Gastrocnemius medialis (tissue), 4 donors: ENCODE results near the gene TTC28. TPM values are rescaled to one million over a fixed set of nuclear protein-coding genes. Genes with fewer than 3 reads are reported as not detected.

Experiments used
- ATAC-seq, 2 donors: fragments of 150-250 bp; one replicate each; pipeline ENCODE4 v1.9.1; 2016
- DNase-seq, 2 donors: peaks; one replicate each; pipeline ENCODE4 v3.0.0-alpha.2; 2019
- H3K27ac ChIP-seq, 4 donors: fragments of 200-600 bp; sonication (generic); 1 replicate in 1 of 4; 2 replicates in 3 of 4; pipeline ENCODE4 v1.5.1; 2016 to 2018; ENCODE audit warnings: mild to moderate bottlenecking in 2 of 4, moderate library complexity in 1 of 4
- H3K27me3 ChIP-seq, 3 donors: fragments of 200-600 bp; sonication (generic) in 2 of 3; 1 replicate in 1 of 3; 2 replicates in 2 of 3; pipeline versions ENCODE4 v1.5.1 to v1.6.0; 2016 to 2019; ENCODE audit warnings: mild to moderate bottlenecking in 1 of 3, moderate library complexity in 1 of 3
- H3K36me3 ChIP-seq, 2 donors: fragments of 200-600 bp; sonication (generic) in 1 of 2; one replicate each; pipeline ENCODE4 v1.5.1; 2017 to 2018
- H3K4me1 ChIP-seq, 2 donors: fragments of 200-600 bp; sonication (generic) in 1 of 2; one replicate each; pipeline ENCODE4 v1.5.1; 2016 to 2017; ENCODE audit warnings: mild to moderate bottlenecking in 2 of 2
- H3K4me3 ChIP-seq, 4 donors: fragments of 200-600 bp; sonication (generic) in 3 of 4; 1 replicate in 1 of 4; 2 replicates in 3 of 4; pipeline ENCODE4 v1.5.1; 2016 to 2019; ENCODE audit warnings: mild to moderate bottlenecking in 2 of 4
- H3K9me3 ChIP-seq, 3 donors: fragments of 200-600 bp; sonication (generic) in 2 of 3; 1 replicate in 1 of 3; 2 replicates in 2 of 3; pipeline ENCODE4 v1.5.1; 2016 to 2019
- CTCF ChIP-seq, 5 experiments: fragments of 450-650 bp in 3 of 5; fragments of 200-600 bp in 2 of 5; sonication (generic) in 2 of 5; IDR thresholded peaks in 4 of 5; conservative IDR thresholded peaks in 1 of 5; 1 replicate in 4 of 5; 2 replicates in 1 of 5; pipeline ENCODE4 v1.5.1; 2016 to 2019; ENCODE audit warnings: antibody characterized with exemption in 5 of 5, mild to moderate bottlenecking in 3 of 5, moderate library complexity in 3 of 5
- POLR2A ChIP-seq, 2 donors: fragments of 450-650 bp; IDR thresholded peaks; one replicate each; pipeline ENCODE4 v1.6.1; 2017; ENCODE audit warnings: antibody characterized with exemption in 2 of 2, mild to moderate bottlenecking in 2 of 2, moderate library complexity in 2 of 2
- in situ Hi-C, 4 donors: fragments of 200-750 bp; cut with MboI; loops; one replicate each; pipeline versions ENCODE4 v1.15.0 to v1.8.0; 2017; ENCODE audit warnings: low sequenced_read_pairs in 4 of 4
- intact Hi-C: fragments of 100-400 bp; cut with DNase I; formaldehyde crosslinking; loops from one replicate; pipeline ENCODE4 v1.15.1; 2023; ENCODE audit warnings: low total_unique reads
- total RNA-seq, 4 donors: library from RNA; depleted of rRNA; stranded (reverse); fragments of >200 nt; gene quantifications; one replicate each; pipeline versions ENCODE4 v1.1.0 to v1.2.3, GENCODE V29; 2016

Gene TTC28
- total RNA-seq, 4 donors from 2014 or later, result 6.3 to 18.1 (median 8.4) TPM

DNA sequence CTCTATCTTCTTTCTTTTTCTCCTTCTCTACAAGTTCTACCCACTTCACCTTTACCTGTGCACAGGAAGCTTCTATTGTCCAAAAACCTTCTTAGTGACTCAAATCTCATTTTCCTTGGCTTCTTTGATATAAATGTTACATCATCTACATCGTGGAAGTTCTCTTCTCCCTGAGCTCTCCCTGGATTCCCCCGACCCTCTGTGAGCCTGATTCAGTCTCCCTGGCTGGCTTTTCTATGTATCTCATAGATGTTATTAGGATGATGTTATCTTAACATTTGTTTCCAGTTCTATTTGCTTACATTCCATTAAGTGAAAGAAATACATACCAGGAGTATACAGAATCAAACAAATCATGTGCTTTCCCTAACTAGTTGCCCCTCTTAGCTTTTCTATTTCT lies 524.8 kb downstream of the TTC28 start:
- Histone ChIP-seq H3K27me3 (no peaks in the 10 kb centered on the region), H3K36me3 (no peaks in the 10 kb centered on the region), H3K27ac (no peak overlapping the region), H3K9me3 (no peaks in the 10 kb centered on the region), H3K4me3 (no peak overlapping the region), H3K4me1 (no peaks in the 10 kb centered on the region)
- TF ChIP-seq CTCF (IDR thresholded peaks at IDR 0.05 in 4 of 5, conservative IDR thresholded peaks at IDR 0.05 in 1 of 5) (no peak), POLR2A (IDR thresholded peaks at IDR 0.05) (no peak)
- in situ Hi-C loops, result no loop called here
- intact Hi-C loops, result no loop called here
- no peak for DNase-seq
- no peak for ATAC-seq

DNA sequence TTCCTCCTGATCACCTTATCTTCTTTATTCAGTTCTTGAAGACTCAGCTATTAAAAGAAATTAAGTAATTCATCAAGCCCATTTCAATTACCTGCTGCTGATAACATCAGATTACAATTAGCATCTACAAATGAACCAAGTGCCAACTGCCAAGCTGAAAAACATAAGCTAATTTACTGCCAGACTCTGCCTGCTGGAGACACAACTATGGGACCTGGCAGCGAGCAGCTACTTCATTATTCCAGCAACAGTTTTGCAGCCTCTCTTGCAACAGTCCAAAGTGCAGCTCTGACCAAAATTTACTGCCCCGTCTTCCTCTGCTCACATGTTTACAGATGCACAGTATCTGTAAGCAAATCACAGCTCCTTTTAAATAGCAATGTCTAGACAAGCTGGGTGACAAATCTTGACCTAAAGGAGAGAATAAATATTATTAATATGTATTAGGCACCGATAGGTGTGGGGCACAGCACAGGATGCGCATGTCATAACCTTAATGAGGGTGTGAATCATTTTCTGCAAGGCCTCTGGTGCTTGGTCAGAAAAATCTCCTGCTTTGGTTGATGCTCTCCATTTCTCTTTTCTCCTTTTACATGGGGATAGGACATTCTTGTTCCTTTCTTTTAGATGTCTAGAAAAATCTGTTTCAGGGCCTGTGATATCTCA lies 528.4 kb downstream of the TTC28 start:
- no peaks in the 10 kb centered on the region for H3K27me3 ChIP-seq
- TF ChIP-seq CTCF (IDR thresholded peaks at IDR 0.05 in 4 of 5, conservative IDR thresholded peaks at IDR 0.05 in 1 of 5) (no peak), POLR2A (IDR thresholded peaks at IDR 0.05) (no peak)
- ATAC-seq (no peak), DNase-seq (no peak)
- H3K4me1 ChIP-seq, result peaks cover 0 to 5% of the 10 kb centered on the region in 2 donors
- H3K27ac ChIP-seq, result no peak overlapping the region
- intact Hi-C loops, result no loop called here
- H3K9me3 ChIP-seq, result no peaks in the 10 kb centered on the region
- no peaks in the 10 kb centered on the region for H3K36me3 ChIP-seq
- no peak overlapping the region for H3K4me3 ChIP-seq
- in situ Hi-C loops, result no loop called here

GRCh38 chr22:28148816-28149465 lies 530.7 kb downstream of the TTC28 start:
- H3K27ac ChIP-seq, result no peak overlapping the region
- no peaks in the 10 kb centered on the region for H3K36me3 ChIP-seq
- intact Hi-C loops (no loop called here), in situ Hi-C loops (no loop called here)
- no peaks in the 10 kb centered on the region for H3K9me3 ChIP-seq
- DNase-seq (no peak), ATAC-seq (no peak)
- no peak for TF ChIP-seq POLR2A (IDR thresholded peaks at IDR 0.05)
- no peak for TF ChIP-seq CTCF (IDR thresholded peaks at IDR 0.05 in 4 of 5, conservative IDR thresholded peaks at IDR 0.05 in 1 of 5)
- H3K4me3 ChIP-seq, result no peak overlapping the region
- H3K27me3 ChIP-seq, result no peaks in the 10 kb centered on the region
- H3K4me1 ChIP-seq, result peaks cover 4 to 5% of the 10 kb centered on the region in 2 donors

GRCh38 chr22:28147401-28147800 lies 532.2 kb downstream of the TTC28 start:
- Histone ChIP-seq H3K36me3 (no peaks in the 10 kb centered on the region), H3K4me1 (peaks cover 8 to 12% of the 10 kb centered on the region in 2 donors), H3K27me3 (no peaks in the 10 kb centered on the region), H3K27ac (no peak overlapping the region), H3K9me3 (no peaks in the 10 kb centered on the region), H3K4me3 (no peak overlapping the region)
- ATAC-seq, result no peak
- no peak for DNase-seq
- intact Hi-C loops, result no loop called here
- no peak for TF ChIP-seq CTCF (IDR thresholded peaks at IDR 0.05 in 4 of 5, conservative IDR thresholded peaks at IDR 0.05 in 1 of 5)
- no peak for TF ChIP-seq POLR2A (IDR thresholded peaks at IDR 0.05)
- in situ Hi-C loops, result no loop called here
